Activated naive CD4-positive, alpha-beta T cell treated with anti-CD3 and anti-CD28 coated beads for 36 hours (primary cell): ENCODE results near the gene MAP4K3. TPM values are rescaled to one million over a fixed set of nuclear protein-coding genes. Genes with fewer than 3 reads are reported as not detected.
A peak's percentile ranks its signal among the peaks of the same experiment; 100 is the strongest.

Source experiments
- CTCF ChIA-PET: fragments of 350-600 bp; sonication (Branson Sonifier 250); formaldehyde crosslinking; loops from one replicate; lab custom pipeline; 2021; ENCODE audit warnings: antibody characterized with exemption; lab: Charles Lee
- DNase-seq: peaks from one replicate; pipeline ENCODE4 v3.0.0-alpha.2; 2020
- H3K27ac Mint-ChIP-seq: one replicate; pipeline ENCODE4 v1.8.0; 2021; ENCODE audit warnings: mild to moderate bottlenecking, mixed read lengths
- H3K27me3 Mint-ChIP-seq: one replicate; pipeline ENCODE4 v1.8.0; 2021; ENCODE audit warnings: low read depth, mixed read lengths
- H3K36me3 Mint-ChIP-seq: one replicate; pipeline ENCODE4 v1.8.0; 2021; ENCODE audit warnings: low read depth, mixed read lengths
- H3K4me1 Mint-ChIP-seq: one replicate; pipeline ENCODE4 v1.8.0; 2021; ENCODE audit warnings: low read depth, mixed read lengths
- H3K4me3 Mint-ChIP-seq: one replicate; pipeline ENCODE4 v1.8.0; 2021; ENCODE audit warnings: mild to moderate bottlenecking, moderate library complexity, mixed read lengths
- H3K9me3 Mint-ChIP-seq: one replicate; pipeline ENCODE4 v1.8.0; 2021; ENCODE audit warnings: mixed read lengths
- intact Hi-C: fragments of 100-400 bp; cut with micrococcal nuclease; formaldehyde crosslinking; loops from one replicate; pipeline ENCODE4 v1.15.1; 2023
- total RNA-seq, 2 experiments: library from RNA; stranded (reverse); gene quantifications; one replicate each; pipeline ENCODE4 v1.2.3, GENCODE V29; 2021

Gene MAP4K3
- total RNA-seq, 2 experiments from 2014 or later = 10.6 to 12.0 TPM

DNA sequence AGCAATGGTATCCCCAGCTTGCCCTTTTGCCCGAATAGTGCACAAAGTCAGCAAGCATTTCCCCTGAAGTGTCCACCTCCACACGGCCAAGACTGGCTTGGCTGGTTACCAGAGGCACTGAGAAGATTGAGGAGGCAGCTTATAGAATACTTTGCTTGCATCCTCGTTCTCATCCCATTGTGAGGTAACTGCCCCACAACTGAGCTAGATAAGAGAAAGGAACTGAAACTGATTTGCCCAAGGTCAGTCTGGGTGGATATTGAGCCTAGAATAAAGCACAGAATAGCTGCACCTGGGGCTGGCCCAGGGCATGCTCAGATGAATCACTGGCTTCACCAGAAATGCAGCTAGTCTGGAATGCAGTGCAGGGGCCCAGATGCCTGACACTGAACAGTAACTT lies 32.7 kb upstream of the MAP4K3 start:
- intact Hi-C loops = no loop called here
- Mint-ChIP-seq H3K9me3 (no peaks in the 10 kb centered on the region), H3K36me3 (peaks cover 3% of the 10 kb centered on the region), H3K4me3 (no peak overlapping the region), H3K27me3 (no peaks in the 10 kb centered on the region), H3K4me1 (peaks cover 34% of the 10 kb centered on the region), H3K27ac (no peak overlapping the region)
- DNase-seq = peak; percentile 39
- CTCF ChIA-PET = interaction anchor here (0.6 to 1.6 kb wide), 3 partner anchors 9 to 27 kb away, joined by 3 to 4 read pairs (median 3); no protein-coding TSS in a partner anchor

DNA sequence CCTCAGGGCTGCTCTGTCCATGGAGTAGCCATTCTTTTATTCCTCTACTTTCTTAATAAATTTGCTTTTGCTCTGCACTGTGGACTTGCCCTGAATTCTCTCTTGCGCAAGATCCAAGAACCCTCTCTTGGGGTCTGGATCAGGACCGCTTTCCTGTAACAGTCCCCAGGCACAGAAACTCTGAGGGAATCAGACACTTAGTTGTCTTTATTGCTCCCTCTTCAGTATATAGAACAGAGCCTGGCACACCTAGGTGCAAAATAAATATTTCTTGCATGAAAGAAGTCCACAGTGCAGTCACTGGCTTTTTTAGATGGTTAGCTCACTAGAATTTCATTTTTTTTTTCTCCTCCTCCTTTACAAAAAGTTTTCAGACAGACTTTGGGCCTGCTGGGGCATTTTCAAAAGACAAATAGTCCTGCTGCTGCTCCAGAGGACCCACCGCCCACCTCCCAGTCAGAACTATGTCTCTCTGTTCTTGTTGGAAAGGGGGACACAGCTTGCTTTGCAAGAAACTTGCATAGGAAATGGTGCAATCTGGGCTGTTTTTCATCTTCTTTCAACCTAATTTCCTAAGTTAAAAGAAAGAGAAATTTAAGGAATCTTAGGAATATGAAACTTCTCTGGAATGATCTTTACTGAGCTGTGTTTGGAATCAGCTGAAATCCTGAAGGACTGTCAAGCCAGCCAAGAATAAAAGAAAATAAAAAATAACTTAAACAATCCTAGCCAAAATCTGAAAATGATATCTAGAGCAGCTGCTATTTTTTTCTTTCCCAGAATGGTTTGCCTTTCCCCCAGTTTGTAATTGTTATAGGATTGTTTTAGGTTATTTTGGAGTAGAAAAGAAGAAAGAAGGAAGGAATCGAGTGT lies 31.7 kb upstream of the MAP4K3 start:
- H3K27me3 Mint-ChIP-seq = no peaks in the 10 kb centered on the region
- peaks cover 34% of the 10 kb centered on the region for H3K4me1 Mint-ChIP-seq
- no peak overlapping the region for H3K4me3 Mint-ChIP-seq
- intact Hi-C loops = no loop called here
- CTCF ChIA-PET = interaction anchor here (0.5 to 1.6 kb wide), 4 partner anchors 10 to 260 kb away, joined by 3 to 4 read pairs (median 3); no protein-coding TSS in a partner anchor
- no peak overlapping the region for H3K27ac Mint-ChIP-seq
- no peaks in the 10 kb centered on the region for H3K9me3 Mint-ChIP-seq
- peaks cover 2% of the 10 kb centered on the region for H3K36me3 Mint-ChIP-seq
- no peak for DNase-seq

DNA sequence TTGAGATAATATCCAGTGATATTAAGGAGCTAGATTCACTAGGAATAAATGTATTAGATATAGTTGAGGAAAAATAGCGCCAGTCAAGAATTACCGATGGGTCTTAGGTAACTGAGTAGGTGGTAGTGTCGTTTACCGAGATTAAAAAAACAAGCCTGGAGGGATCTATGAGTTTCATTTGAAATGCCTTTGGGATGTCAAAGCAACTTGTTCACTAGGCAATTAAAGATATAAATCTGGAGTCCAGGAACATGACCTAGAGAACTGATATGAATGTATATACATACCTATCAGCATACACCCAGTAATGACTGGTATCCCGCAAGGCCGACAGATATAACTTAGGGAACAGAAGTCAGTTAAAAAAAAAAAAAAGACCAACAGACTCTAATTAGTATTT lies 29.2 kb upstream of the MAP4K3 start:
- CTCF ChIA-PET = no interaction called here

DNA sequence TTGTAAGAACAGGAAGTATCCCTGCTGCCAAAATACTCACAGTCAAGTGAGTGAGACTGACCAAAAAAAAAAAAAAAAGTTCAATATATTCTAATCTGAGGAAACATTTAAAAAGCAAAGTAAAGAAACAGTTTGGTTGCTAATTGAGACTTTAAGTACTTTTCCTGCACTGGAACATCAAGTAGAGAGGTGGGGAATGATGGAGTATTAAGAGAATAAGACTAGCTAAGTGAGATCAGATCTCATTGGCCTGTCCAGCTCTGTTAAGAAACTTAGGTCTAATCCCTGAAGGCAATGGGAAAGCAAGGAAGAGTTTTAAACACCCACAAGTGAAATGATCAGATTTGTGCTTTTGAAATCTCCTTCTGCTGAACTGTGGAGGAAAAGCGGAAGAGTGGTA lies 27.8 kb upstream of the MAP4K3 start:
- intact Hi-C loops = no loop called here
- H3K27ac Mint-ChIP-seq = no peak overlapping the region

More for the DNA sequence above, 29.2 kb upstream of the MAP4K3 start:
- Mint-ChIP-seq H3K27me3 (no peaks in the 10 kb centered on the region), H3K9me3 (no peaks in the 10 kb centered on the region), H3K4me3 (no peak overlapping the region), H3K36me3 (peaks cover under 1% of the 10 kb centered on the region), H3K27ac (no peak overlapping the region), H3K4me1 (peaks cover 34% of the 10 kb centered on the region)
- no peak for DNase-seq
- intact Hi-C loops = no loop called here

DNA sequence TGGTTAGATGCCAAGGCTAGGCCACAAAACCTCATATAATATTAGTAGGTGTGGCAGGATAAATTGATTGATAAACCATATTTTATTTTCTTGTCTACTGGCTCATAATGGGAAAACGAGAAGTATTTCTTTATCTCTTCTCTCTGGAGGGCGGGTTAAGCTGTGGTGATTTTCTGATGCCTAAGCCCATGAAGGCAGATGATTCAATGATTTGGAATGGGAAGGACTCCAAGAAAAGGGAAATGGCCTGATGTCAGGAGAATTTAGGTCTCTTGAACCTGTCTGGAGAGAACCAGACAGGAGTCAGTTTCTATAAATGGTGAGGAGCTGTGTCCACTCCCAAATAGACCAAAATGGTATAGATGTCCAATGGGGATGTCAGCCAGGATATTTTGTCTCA lies 18.7 kb upstream of the MAP4K3 start:
- CTCF ChIA-PET = no interaction called here
- Mint-ChIP-seq H3K27me3 (no peaks in the 10 kb centered on the region), H3K4me1 (no peaks in the 10 kb centered on the region), H3K4me3 (no peak overlapping the region), H3K36me3 (peaks cover 20% of the 10 kb centered on the region), H3K27ac (no peak overlapping the region), H3K9me3 (peaks cover 2% of the 10 kb centered on the region)
- no peak for DNase-seq
- intact Hi-C loops = no loop called here

More for the DNA sequence above, 27.8 kb upstream of the MAP4K3 start:
- H3K36me3 Mint-ChIP-seq = no peaks in the 10 kb centered on the region
- peaks cover 25% of the 10 kb centered on the region for H3K4me1 Mint-ChIP-seq
- no peak overlapping the region for H3K4me3 Mint-ChIP-seq
- DNase-seq = no peak
- no peaks in the 10 kb centered on the region for H3K27me3 Mint-ChIP-seq
- CTCF ChIA-PET = interaction anchor here (0.9 kb wide), 1 partner anchor 64 kb away, joined by 4 read pairs; no protein-coding TSS in a partner anchor
- H3K9me3 Mint-ChIP-seq = no peaks in the 10 kb centered on the region

DNA sequence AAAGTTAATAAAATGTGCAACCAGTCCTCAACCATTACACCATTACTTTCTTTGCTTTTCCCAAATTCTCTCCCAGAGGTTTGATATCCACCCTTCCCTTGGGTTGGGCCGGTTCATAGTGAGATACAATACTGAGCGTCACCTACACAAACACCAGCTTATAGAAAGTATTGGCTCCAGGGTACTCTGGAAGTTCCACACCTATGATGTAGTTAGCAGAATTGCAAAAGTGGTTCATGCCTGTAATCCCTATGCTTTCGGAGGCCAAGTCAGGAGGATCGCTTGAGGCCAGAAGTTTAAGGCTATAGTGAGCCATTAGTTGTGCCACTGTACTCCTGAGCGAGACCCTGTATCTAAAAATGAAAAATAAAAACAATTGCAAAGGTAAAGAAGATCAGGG lies 15.3 kb upstream of the MAP4K3 start:
- CTCF ChIA-PET = no interaction called here
- Mint-ChIP-seq H3K4me3 (no peak overlapping the region), H3K27ac (no peak overlapping the region)

DNA sequence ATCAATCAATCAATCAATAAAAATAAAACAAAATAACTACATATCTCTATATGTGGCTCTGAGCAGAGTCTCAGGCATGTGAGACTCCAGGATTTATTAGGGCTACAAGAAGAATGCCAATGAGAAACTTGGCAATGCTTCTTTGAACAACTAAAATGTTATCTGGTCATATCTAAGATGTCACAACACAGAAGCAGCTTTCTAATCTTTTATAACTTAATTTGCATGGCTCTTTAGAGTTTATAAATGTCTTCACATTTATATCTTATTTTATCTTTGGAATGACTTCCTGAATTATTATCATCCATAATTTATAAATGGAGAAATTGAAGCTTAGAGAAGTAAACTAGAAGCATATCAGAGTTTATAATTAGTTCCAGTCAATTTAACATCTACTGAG lies 14.9 kb upstream of the MAP4K3 start:
- intact Hi-C loops = no loop called here
- Mint-ChIP-seq H3K4me1 (no peaks in the 10 kb centered on the region), H3K36me3 (peaks cover 17% of the 10 kb centered on the region), H3K27me3 (no peaks in the 10 kb centered on the region), H3K4me3 (no peak overlapping the region), H3K27ac (no peak overlapping the region), H3K9me3 (no peaks in the 10 kb centered on the region)
- CTCF ChIA-PET = no interaction called here
- no peak for DNase-seq

More for the DNA sequence above, 15.3 kb upstream of the MAP4K3 start:
- no peaks in the 10 kb centered on the region for H3K27me3 Mint-ChIP-seq
- no peaks in the 10 kb centered on the region for H3K4me1 Mint-ChIP-seq
- intact Hi-C loops = no loop called here
- no peak for DNase-seq
- H3K36me3 Mint-ChIP-seq = peaks cover 17% of the 10 kb centered on the region
- no peaks in the 10 kb centered on the region for H3K9me3 Mint-ChIP-seq

DNA sequence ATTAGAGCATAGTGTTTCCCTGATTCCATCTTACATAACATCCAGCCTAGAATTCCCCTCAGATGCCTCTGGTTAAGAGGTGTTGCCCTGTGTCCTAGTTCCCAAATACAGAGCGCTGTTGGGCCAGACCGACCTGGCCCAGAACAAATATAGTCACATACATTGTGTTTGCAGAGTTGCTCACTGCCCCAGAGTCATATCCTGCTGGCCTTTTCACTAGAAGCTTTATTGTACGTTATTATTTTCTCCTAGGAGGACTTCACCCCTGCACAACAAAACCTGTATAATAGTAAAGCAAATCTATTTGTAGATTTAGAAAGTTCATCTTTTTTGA lies 11.1 kb upstream of the MAP4K3 start:
- Mint-ChIP-seq H3K4me1 (no peaks in the 10 kb centered on the region), H3K36me3 (peaks cover 5% of the 10 kb centered on the region), H3K9me3 (peaks cover under 1% of the 10 kb centered on the region), H3K27me3 (no peaks in the 10 kb centered on the region), H3K4me3 (no peak overlapping the region), H3K27ac (no peak overlapping the region)
- intact Hi-C loops = no loop called here
- DNase-seq = no peak
- CTCF ChIA-PET = interaction anchor here (0.7 kb wide), 1 partner anchor 427 kb away, joined by 3 read pairs; no protein-coding TSS in a partner anchor

DNA sequence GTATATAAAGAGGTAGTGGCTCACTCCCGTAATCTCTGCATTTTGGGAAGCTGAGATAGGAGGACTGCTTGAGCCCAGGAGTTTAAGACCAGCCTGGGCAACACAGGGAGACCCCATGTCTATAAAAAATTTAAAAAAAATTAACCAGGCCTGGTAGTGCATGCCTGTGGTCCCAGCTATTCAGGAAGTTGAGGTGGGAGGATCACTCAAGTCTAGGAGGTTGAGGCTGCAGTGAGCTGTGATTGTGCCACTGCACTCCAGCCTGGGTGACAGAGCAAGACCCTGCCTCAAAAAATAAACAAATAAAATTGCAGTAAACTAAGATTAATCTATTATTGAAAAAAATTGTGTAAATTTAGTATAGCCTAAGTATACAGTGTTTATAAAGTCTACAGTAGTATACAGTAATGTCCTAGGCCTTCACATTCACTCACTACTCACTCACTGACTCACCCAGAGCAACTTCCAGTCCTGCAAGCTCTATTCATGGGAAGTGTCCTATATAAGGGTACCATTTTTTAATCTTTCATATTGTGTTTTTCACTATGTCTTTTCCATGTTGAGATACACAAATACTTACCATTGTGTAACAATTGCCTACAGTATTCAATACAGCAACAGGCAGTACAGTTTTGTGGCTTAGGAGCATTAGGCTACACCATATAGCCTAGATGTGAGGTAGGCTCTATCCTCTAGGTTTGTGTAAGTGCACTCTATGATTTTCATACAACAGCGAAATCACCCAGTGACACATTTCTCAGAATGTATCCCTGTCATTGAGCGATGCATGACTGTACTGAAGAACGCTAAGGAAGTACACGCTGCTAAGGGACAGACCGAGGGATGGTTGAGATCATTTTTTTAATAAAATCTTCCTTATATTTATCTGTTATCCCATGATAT lies 10.4 kb upstream of the MAP4K3 start:
- Mint-ChIP-seq H3K4me1 (no peaks in the 10 kb centered on the region), H3K4me3 (no peak overlapping the region), H3K9me3 (peaks cover 6% of the 10 kb centered on the region), H3K27ac (no peak overlapping the region), H3K27me3 (no peaks in the 10 kb centered on the region), H3K36me3 (peaks cover 10% of the 10 kb centered on the region)
- no peak for DNase-seq
- intact Hi-C loops = no loop called here
- CTCF ChIA-PET = interaction anchor here (0.7 kb wide), 1 partner anchor 427 kb away, joined by 3 read pairs; no protein-coding TSS in a partner anchor

DNA sequence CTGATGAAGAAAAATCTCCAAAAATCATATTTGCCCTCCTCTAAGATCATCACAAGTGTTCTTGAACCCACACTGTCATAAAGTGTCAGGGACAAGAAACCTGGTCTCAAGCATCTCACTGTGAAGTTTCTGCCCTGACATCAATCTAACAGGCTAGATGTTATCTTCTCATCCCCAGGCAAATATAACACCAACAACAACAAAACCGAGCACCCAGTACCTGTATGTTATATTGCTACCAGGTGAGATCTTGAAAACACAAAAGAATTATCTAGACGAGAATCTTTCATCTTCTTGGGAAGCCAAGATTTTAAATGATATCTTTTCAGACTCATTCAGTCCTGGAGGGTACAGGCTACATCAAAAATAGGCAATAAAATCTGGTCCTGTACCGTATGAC lies 8.8 kb upstream of the MAP4K3 start:
- H3K36me3 Mint-ChIP-seq = peaks cover 14% of the 10 kb centered on the region
- CTCF ChIA-PET = no interaction called here

DNA sequence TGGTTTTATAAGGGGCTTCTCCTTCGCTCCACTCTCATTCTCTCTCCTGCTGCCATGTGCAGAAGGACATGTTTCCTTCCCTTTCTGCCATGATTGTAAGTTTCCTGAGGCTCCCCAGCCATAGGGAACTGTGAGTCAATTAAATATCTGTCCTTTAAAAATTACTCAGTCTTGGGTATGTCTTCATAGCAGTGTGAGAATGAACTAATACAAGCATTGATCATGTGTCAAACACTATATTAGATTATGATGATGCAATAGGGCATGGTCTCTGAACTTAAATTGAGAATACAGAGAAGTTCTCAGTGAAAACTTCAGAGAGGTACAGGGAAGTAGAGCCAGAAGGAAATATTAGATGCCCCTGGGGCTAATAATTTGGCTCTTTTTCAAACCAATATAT lies 5.9 kb upstream of the MAP4K3 start:
- CTCF ChIA-PET = no interaction called here
- Mint-ChIP-seq H3K27me3 (no peaks in the 10 kb centered on the region), H3K9me3 (peaks cover 12% of the 10 kb centered on the region), H3K4me1 (peaks cover 21% of the 10 kb centered on the region), H3K36me3 (peaks cover 16% of the 10 kb centered on the region), H3K27ac (no peak overlapping the region), H3K4me3 (no peak overlapping the region)
- DNase-seq = no peak
- intact Hi-C loops = no loop called here

More for the DNA sequence above, 8.8 kb upstream of the MAP4K3 start:
- Mint-ChIP-seq H3K27me3 (no peaks in the 10 kb centered on the region), H3K4me1 (peaks cover under 1% of the 10 kb centered on the region), H3K27ac (no peak overlapping the region), H3K9me3 (peaks cover 11% of the 10 kb centered on the region), H3K4me3 (no peak overlapping the region)
- intact Hi-C loops = no loop called here
- no peak for DNase-seq
